OCI-LY3 (cell line): ENCODE results near the gene DCTN2.

Source experiments
- H2AFZ ChIP-seq: fragments of 200-600, 300-600 bp; shearing (Covaris generic); 2 replicates; pipeline ENCODE4 v1.6.0; 2014; ENCODE audit warnings: antibody characterized with exemption, low read depth, low read length
- H3K27ac ChIP-seq: fragments of 200-600, 300-600 bp; sonication (generic); 2 replicates; pipeline ENCODE4 v1.5.1; 2014; ENCODE audit warnings: mild to moderate bottlenecking, low read length, moderate library complexity, mixed read lengths
- H3K27me3 ChIP-seq: fragments of 200-600, 300-600 bp; sonication (generic); 2 replicates; pipeline ENCODE4 v1.6.1; 2014; ENCODE audit warnings: low read depth, low read length, mixed read lengths
- H3K36me3 ChIP-seq: fragments of 200-600, 300-600 bp; sonication (generic); replicated peaks from 2 replicates; pipeline ENCODE3; 2014; ENCODE audit warnings: low read depth, low read length, mixed read lengths
- H3K4me1 ChIP-seq: fragments of 300-600, 200-600 bp; sonication (generic); 2 replicates; pipeline ENCODE4 v1.6.1; 2014; ENCODE audit warnings: low read length, mixed read lengths
- H3K4me2 ChIP-seq: fragments of 200-600, 300-600 bp; sonication (generic); 2 replicates; pipeline ENCODE4 v1.6.1; 2014; ENCODE audit warnings: low read length, mixed read lengths
- H3K4me3 ChIP-seq: fragments of 300-600, 200-600 bp; sonication (generic); 2 replicates; pipeline ENCODE4 v1.5.1; 2014; ENCODE audit warnings: antibody characterized with exemption, mild to moderate bottlenecking, low read length, moderate library complexity
- H3K79me2 ChIP-seq: fragments of 300-600, 200-600 bp; shearing (Covaris generic); 2 replicates; pipeline ENCODE4 v1.6.1; 2014; ENCODE audit warnings: mild to moderate bottlenecking, low read length, mixed read lengths
- H3K9ac ChIP-seq: fragments of 300-600, 200-600 bp; shearing (Covaris generic); 2 replicates; pipeline ENCODE4 v1.6.0; 2014; ENCODE audit warnings: mild to moderate bottlenecking, low read length, moderate library complexity
- H3K9me3 ChIP-seq: fragments of 200-600, 300-600 bp; shearing (Covaris generic); 2 replicates; pipeline ENCODE4 v1.6.1; 2014; ENCODE audit warnings: low read length, mixed read lengths; ENCODE audit not compliant: insufficient read depth
- H4K20me1 ChIP-seq: fragments of 200-600, 300-600 bp; sonication (generic); 2 replicates; pipeline ENCODE4 v1.6.1; 2016; ENCODE audit warnings: low read length, mixed read lengths; ENCODE audit not compliant: insufficient read depth
- CTCF ChIP-seq: fragments of 200-600, 300-600 bp; sonication (generic); IDR thresholded peaks from 2 replicates; pipeline ENCODE4 v1.5.1; 2014; ENCODE audit warnings: antibody characterized with exemption, low read length, low read depth
- EZH2phosphoT487 ChIP-seq: fragments of 200-600 bp; shearing (Covaris generic); IDR thresholded peaks from 2 replicates; pipeline ENCODE4 v1.6.1; 2018; ENCODE audit warnings: antibody characterized with exemption, mixed run types, low read depth

The DCTN2 gene

DNA sequence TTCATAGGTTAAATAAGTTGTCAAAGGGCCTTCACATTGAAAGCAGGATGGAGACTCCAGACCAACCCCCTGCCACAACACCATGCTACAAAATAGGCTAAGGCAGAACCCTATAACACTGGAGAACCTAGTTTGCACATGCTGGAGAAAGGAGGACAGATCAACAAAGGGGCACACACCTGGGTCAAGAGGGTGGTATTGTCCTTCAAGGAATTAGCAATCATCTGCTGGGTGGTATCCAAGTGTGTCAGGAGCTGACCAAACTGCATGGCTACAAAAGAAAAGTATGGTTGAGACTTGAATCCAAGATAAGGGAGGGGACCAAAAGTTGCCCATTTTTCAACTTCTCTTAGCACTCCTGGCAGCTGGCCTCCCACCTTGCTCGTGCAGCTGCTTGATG lies 15.2 kb downstream of the DCTN2 start:
- Histone ChIP-seq H3K36me3 (peaks cover 41% of the 10 kb centered on the region), H3K27ac (no peak overlapping the region), H2AFZ (no peak overlapping the region), H3K4me3 (no peak overlapping the region), H3K79me2 (no peaks in the 10 kb centered on the region), H3K4me1 (no peaks in the 10 kb centered on the region), H4K20me1 (no peaks in the 10 kb centered on the region), H3K4me2 (no peak overlapping the region), H3K27me3 (no peaks in the 10 kb centered on the region), H3K9ac (no peak overlapping the region), H3K9me3 (no peaks in the 10 kb centered on the region)
- no peak for TF ChIP-seq CTCF
- no peak for TF ChIP-seq EZH2phosphoT487

DNA sequence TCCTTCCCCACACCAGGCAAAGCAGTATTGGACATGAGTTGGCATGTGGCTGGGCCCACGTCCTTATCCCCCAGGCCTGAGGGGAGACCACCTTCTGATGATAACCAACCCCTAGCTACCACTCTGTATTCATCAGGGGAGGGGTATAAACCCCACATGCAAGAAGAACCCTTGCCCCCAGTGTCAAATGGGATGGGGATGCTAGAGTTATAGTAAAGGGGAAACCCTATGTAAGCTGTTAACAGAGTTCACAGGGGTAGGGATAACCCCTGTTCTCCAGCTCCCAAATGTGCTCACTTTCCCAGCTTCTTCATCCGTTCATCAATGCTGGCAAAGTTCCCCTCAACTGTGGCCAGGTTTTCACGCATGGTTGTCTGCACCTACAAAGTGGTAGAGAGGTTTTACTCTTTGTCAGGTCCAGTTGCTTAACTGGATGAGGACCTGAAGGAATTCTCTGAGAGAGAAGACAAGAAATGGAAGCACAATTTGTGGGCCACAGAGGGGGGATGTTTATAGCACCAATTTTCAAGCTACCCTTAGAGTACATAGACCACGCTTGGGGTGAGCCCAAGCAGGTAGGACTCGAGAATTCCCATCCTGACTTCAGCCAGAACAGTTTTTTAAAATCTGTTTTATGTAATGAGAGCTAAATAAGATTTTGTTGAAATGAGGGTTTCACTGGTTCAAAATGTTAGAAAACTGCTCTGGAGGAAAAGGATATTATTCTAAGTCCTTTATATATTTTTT lies 16.4 kb downstream of the DCTN2 start:
- H3K9me3 ChIP-seq: no peaks in the 10 kb centered on the region
- TF ChIP-seq CTCF: no peak
- no peaks in the 10 kb centered on the region for H4K20me1 ChIP-seq
- no peak overlapping the region for H3K4me3 ChIP-seq
- H3K27ac ChIP-seq: no peak overlapping the region
- H3K4me1 ChIP-seq: no peaks in the 10 kb centered on the region
- no peaks in the 10 kb centered on the region for H3K27me3 ChIP-seq
- no peak overlapping the region for H3K9ac ChIP-seq
- H3K36me3 ChIP-seq: peaks cover 47% of the 10 kb centered on the region
- H3K79me2 ChIP-seq: no peaks in the 10 kb centered on the region
- H2AFZ ChIP-seq: no peak overlapping the region
- no peak overlapping the region for H3K4me2 ChIP-seq

GRCh38 chr12:57529831-57530230 lies 17.2 kb downstream of the DCTN2 start:
- H2AFZ ChIP-seq: no peak overlapping the region
- no peak overlapping the region for H3K27ac ChIP-seq
- no peaks in the 10 kb centered on the region for H3K27me3 ChIP-seq
- no peaks in the 10 kb centered on the region for H3K4me1 ChIP-seq
- H3K9ac ChIP-seq: no peak overlapping the region
- TF ChIP-seq CTCF (no peak), EZH2phosphoT487 (no peak)
- no peak overlapping the region for H3K4me3 ChIP-seq
- H4K20me1 ChIP-seq: no peaks in the 10 kb centered on the region
- no peaks in the 10 kb centered on the region for H3K79me2 ChIP-seq
- no peak overlapping the region for H3K4me2 ChIP-seq
- peaks cover 47% of the 10 kb centered on the region for H3K36me3 ChIP-seq
- no peaks in the 10 kb centered on the region for H3K9me3 ChIP-seq

DNA sequence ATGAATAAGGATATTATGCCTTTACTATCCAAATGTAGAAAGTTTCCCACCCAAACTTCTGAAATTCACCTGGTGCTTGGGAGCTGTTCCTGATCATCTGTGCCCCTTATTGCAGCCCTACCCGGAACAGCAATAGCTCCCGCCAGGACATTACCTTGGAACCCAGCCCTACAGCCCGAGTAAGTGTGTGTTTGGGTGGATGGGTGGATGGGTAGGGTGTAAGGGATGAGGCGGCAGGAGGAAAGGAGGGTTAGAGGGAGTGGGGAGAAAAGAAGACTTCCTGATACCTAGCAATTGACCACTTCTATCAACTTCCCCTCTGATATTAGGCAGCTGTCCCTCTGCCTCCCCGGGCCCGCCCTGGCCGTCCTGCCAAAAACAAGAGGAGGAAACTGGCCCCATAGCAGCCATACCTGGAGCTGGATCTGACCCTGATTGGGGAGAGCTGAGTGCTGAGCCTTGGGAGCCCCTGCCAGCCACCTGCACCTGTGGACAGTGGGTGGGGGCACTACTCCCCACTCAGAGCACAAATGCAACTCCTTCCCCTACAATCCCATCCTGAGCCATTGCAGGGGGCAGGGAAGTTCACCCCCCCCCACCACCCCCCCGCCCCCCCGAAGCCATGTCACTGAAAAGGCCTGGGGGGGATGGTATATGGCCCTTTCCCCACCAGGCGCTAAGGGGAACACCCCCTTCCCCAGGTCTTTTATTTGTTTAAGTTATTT lies 18.0 kb downstream of the DCTN2 start:
- Histone ChIP-seq H4K20me1 (0 out of 2 replicates have a peak, but pooled peaks cover 2% of the 10 kb centered on the region), H3K27me3 (no peaks in the 10 kb centered on the region), H3K4me3 (no peak overlapping the region), H3K4me2 (no peak overlapping the region), H3K9me3 (no peaks in the 10 kb centered on the region), H3K36me3 (peaks cover 43% of the 10 kb centered on the region), H2AFZ (no peak overlapping the region), H3K27ac (no peak overlapping the region), H3K4me1 (peaks cover 4% of the 10 kb centered on the region), H3K79me2 (peaks cover 7% of the 10 kb centered on the region), H3K9ac (no peak overlapping the region)
- TF ChIP-seq CTCF: no peak
- no peak for TF ChIP-seq EZH2phosphoT487
